Measurements from ENCODE around the gene CLDN1. TPM values are rescaled to one million over a fixed set of nuclear protein-coding genes. Genes with fewer than 3 reads are reported as not detected.

CLDN1 gene
- total and polyA plus RNA-seq, 2 of the 13 experiments (the other 11 are each of a cell fraction or from before 2014, with no cell fraction given) = 42.7 to 51.6 TPM

- H3K4me3 ChIP-seq (replicated peaks in 1 of 3; ENCODE audit: insufficient read depth in 1 of 3, low read depth in 2 of 3, low read length in 3 of 3) = peak overlapping the region in 1 of 3 experiments; percentile 45; a peak in 1 of 6 replicates
- POLR2A ChIA-PET = interaction anchor here (0.8 to 2.6 kb wide), 6 partner anchors 12 to 207 kb away, joined by 3 to 54 read pairs (median 10); partner anchors contain the start of gene CLDN1
- H3K9me3 ChIP-seq (ENCODE audit: low read length) = no peaks in the 10 kb centered on the region
- CTCF ChIA-PET (ENCODE audit: low intra/inter-chr PET ratio, low total read pairs) = no interaction called here
- TSS peak; percentile 69 for BruUV-seq (replicated peaks)
- 39% methylated on average over 4 of the region's 4 CpGs for WGBS (ENCODE audit: low lambda C conversion rate)
- peak overlapping the region; percentile 61 for H3K4me2 ChIP-seq (ENCODE audit: low read depth, low read length)
- DNase-seq (ENCODE audit: low spot score) = peak; percentile 55
- H3K4me1 ChIP-seq (ENCODE audit: insufficient read depth, low read length) = peaks cover 68% of the 10 kb centered on the region
- H2AFZ ChIP-seq (ENCODE audit: low read length) = no peak overlapping the region
- ATAC-seq = peak; percentile 69
- peak overlapping the region; percentile 80 for H3K27ac ChIP-seq (ENCODE audit: extremely low read length, insufficient read depth, low read length)
- H4K20me1 ChIP-seq (ENCODE audit: insufficient read depth, low read length) = no peaks in the 10 kb centered on the region
- no peaks in the 10 kb centered on the region for H3K27me3 ChIP-seq (ENCODE audit: control insufficient read depth in 1 of 2, insufficient read depth in 2 of 2, low read length in 2 of 2)
- no peak for FAIRE-seq
- in situ Hi-C loops (cut with HindIII; ENCODE audit: extremely low pct_ligation_motif_present, low pct_unique_long_range_greater_than_20kb) (no loop called here), intact Hi-C loops (cut with micrococcal nuclease; ENCODE audit: unreplicated experiment) (no loop called here)
- H3K36me3 ChIP-seq (replicated peaks in 1 of 2; ENCODE audit: control insufficient read depth in 1 of 2, insufficient read depth in 2 of 2, low read length in 2 of 2) = peaks cover 5 to 22% of the 10 kb centered on the region in 2 experiments; a peak in 3 of 5 replicates
- H3K79me2 ChIP-seq (ENCODE audit: insufficient read depth, low read length) = peaks cover 22% of the 10 kb centered on the region
- peak overlapping the region; percentile 53 for H3K9ac ChIP-seq (ENCODE audit: insufficient read depth, low read depth, low read length)
- TF ChIP-seq HMG20A (CRISPR knock-in tag; IDR thresholded peaks at IDR 0.05; ENCODE audit: borderline replicate concordance) = peak; percentile 30; the same call in 1 of the 2 replicates
- TF ChIP-seq JARID2 (CRISPR knock-in tag; IDR thresholded peaks at IDR 0.05; ENCODE audit: insufficient replicate concordance) = no peak
- TF ChIP-seq KDM1A (CRISPR knock-in tag; IDR thresholded peaks at IDR 0.05) = peak; percentile 34; the same call in 1 of the 2 replicates
- peak; percentile 36; the same call in 1 of the 2 replicates for TF ChIP-seq BCL6 (CRISPR knock-in tag; IDR thresholded peaks at IDR 0.05)
- no peak for TF ChIP-seq NFAT5 (CRISPR knock-in tag; IDR thresholded peaks at IDR 0.05)
- TF ChIP-seq PRDM10 (CRISPR knock-in tag; IDR thresholded peaks at IDR 0.05; ENCODE audit: low read depth) = 0 out of 2 replicates have a peak, but pooled peaks have one; percentile 8
- peak in 1 of 2 experiments; percentile 54; a peak in 1 of 4 replicates for TF ChIP-seq EP300 (IDR thresholded peaks at IDR 0.05; ENCODE audit: low read depth in 2 of 2, low read length in 2 of 2)
- TF ChIP-seq EP300 (CRISPR knock-in tag; IDR thresholded peaks at IDR 0.05; ENCODE audit: borderline replicate concordance) = no peak; the same call in 1 of the 2 replicates
- TF ChIP-seq BRF2 (CRISPR knock-in tag; IDR thresholded peaks at IDR 0.05) = 0 out of 2 replicates have a peak, but pooled peaks have one; percentile 31
- no peak for TF ChIP-seq TOE1 (CRISPR knock-in tag; IDR thresholded peaks at IDR 0.05)
- TF ChIP-seq ZNF644 (CRISPR knock-in tag; IDR thresholded peaks at IDR 0.05; ENCODE audit: low read depth) = peak; percentile 77
- 0 out of 2 replicates have a peak, but pooled peaks have one; percentile 68 for TF ChIP-seq ZNF784 (CRISPR knock-in tag; IDR thresholded peaks at IDR 0.05; ENCODE audit: borderline replicate concordance)
These were observed 15.6 kb downstream of the CLDN1 start for GRCh38 chr3:190306513-190307163.
